Measurements from ENCODE around the gene LRRC75B.
"Not testable (repeated sequence)": the region's sequence is repeated elsewhere in the genome, so short reads cannot be mapped to it uniquely, and the experiment has no call there.

Gene LRRC75B

GRCh38 chr22:24602105-24602749, 9.4 kb upstream of the LRRC75B start:
- DNase-seq (ENCODE audit: low read depth), result not testable (repeated sequence)

- no peak for DNase-seq (ENCODE audit: low read depth)
Measured at GRCh38 chr22:24601217-24602104, 8.6 kb upstream of the LRRC75B start.

GRCh38 chr22:24599958-24600715, 7.3 kb upstream of the LRRC75B start:
- not testable (repeated sequence) for DNase-seq (ENCODE audit: low read depth)

GRCh38 chr22:24599514-24599913, 6.6 kb upstream of the LRRC75B start:
- no peak for DNase-seq (ENCODE audit: low read depth)

GRCh38 chr22:24597076-24597475, 4.2 kb upstream of the LRRC75B start:
- DNase-seq (ENCODE audit: low read depth), result not testable (repeated sequence)

GRCh38 chr22:24595863-24596262, 3.0 kb upstream of the LRRC75B start:
- no peak for DNase-seq (ENCODE audit: low read depth)

- DNase-seq (ENCODE audit: low read depth), result no peak
Measured at GRCh38 chr22:24595228-24595627, 2.4 kb upstream of the LRRC75B start.

- DNase-seq (ENCODE audit: low read depth), result no peak
Measured at GRCh38 chr22:24594569-24595120, 1.8 kb upstream of the LRRC75B start.

GRCh38 chr22:24593836-24594568, 1.1 kb upstream of the LRRC75B start:
- DNase-seq (ENCODE audit: low read depth), result no peak

GRCh38 chr22:24593559-24593835, 624 bp upstream of the LRRC75B start:
- not testable (repeated sequence) for DNase-seq (ENCODE audit: low read depth)

- DNase-seq (ENCODE audit: low read depth), result no peak
Measured at GRCh38 chr22:24592058-24592850, 619 bp downstream of the LRRC75B start.

- no peak for DNase-seq (ENCODE audit: low read depth)
Measured at GRCh38 chr22:24591286-24591830, 1.5 kb downstream of the LRRC75B start.

GRCh38 chr22:24590596-24591173, 2.2 kb downstream of the LRRC75B start:
- DNase-seq (ENCODE audit: low read depth), result no peak

- DNase-seq (ENCODE audit: low read depth), result no peak
Measured at GRCh38 chr22:24589518-24590030, 3.3 kb downstream of the LRRC75B start.

- DNase-seq (ENCODE audit: low read depth), result no peak
Measured at GRCh38 chr22:24588757-24589481, 4.0 kb downstream of the LRRC75B start.

- no peak for DNase-seq (ENCODE audit: low read depth)
Measured at GRCh38 chr22:24588381-24588756, 4.5 kb downstream of the LRRC75B start.

- DNase-seq (ENCODE audit: low read depth), result no peak
Measured at GRCh38 chr22:24587948-24588347, 4.9 kb downstream of the LRRC75B start.

- no peak for DNase-seq (ENCODE audit: low read depth)
Measured at GRCh38 chr22:24587251-24587650, 5.6 kb downstream of the LRRC75B start.

GRCh38 chr22:24585927-24586546, 6.8 kb downstream of the LRRC75B start:
- no peak for DNase-seq (ENCODE audit: low read depth)

Measured in T-helper 22 cell (primary cell).